HS-5 (cell line): ENCODE data around the gene ARHGAP31.
"Not testable (repeated sequence)": the region's sequence is repeated elsewhere in the genome, so short reads cannot be mapped to it uniquely, and the experiment has no call there.

Experiments
- DNase-seq: peaks from one replicate; pipeline ENCODE4 v3.0.0-alpha.2; 2012; ENCODE audit warnings: low read depth

The ARHGAP31 gene

GRCh38 chr3:119295816-119296726 lies 1.9 kb downstream of the ARHGAP31 start:
- no peak for DNase-seq

GRCh38 chr3:119296727-119297122 lies 2.5 kb downstream of the ARHGAP31 start:
- DNase-seq, result no peak

- DNase-seq, result no peak
Measured at GRCh38 chr3:119297169-119297568, 3.0 kb downstream of the ARHGAP31 start.

DNA sequence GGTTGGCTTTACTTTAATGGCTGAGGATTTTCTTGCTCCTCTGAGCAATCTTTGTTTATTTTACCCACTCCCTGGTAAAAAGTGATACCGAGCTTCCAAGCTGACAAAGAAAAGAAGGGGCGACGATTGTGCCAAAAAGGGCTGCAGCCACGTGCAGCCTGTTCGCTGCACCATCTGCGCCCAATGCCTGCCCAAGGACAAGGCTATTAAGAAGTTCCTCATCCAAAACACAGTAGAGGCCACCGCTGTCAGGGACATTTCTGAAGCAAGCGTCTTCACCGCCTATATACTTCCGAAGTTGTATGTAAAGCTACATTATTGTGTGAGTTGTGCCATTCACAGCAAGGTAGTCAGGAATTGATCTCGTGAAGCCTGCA lies 4.4 kb downstream of the ARHGAP31 start:
- no peak for DNase-seq

DNA sequence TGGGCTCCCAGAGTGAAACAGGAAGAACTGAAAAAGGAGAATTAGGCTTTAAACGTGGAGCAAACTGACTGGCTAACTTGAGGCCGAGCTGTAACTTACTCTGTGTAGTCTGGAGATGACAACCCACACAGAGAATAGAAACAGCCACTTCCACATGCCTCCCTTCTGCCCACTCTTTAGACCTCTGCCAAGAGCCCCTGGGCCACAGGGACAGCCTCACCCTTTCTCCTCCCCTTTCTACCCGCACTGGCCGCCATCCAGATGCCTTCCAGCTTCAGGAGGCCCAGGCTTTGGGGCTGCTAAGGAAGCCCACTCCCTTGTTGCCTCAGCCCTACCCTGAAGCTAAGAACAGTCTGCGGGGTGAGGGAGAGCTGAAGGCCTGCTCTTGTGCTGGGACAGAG lies 6.8 kb downstream of the ARHGAP31 start:
- no peak for DNase-seq

DNA sequence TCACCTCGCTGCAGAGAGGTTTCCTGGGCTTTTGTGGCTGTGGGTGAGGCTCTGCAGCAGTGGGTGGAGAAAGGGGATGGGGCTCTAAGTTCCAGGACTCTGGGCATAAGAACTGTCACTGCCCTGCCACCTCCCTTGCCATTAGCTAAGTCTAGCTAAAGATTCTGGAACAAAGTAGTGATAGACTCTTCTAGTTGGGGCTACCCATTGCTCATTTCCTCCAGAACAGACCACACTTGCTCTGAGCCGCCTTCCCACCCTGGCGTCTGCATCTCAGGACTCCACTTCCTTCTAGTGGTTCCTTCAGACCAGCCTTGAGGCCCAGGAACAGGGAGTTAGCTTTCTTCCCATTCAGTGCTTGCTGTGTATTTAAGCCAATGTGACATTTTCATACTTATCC lies 7.5 kb downstream of the ARHGAP31 start:
- no peak for DNase-seq

DNA sequence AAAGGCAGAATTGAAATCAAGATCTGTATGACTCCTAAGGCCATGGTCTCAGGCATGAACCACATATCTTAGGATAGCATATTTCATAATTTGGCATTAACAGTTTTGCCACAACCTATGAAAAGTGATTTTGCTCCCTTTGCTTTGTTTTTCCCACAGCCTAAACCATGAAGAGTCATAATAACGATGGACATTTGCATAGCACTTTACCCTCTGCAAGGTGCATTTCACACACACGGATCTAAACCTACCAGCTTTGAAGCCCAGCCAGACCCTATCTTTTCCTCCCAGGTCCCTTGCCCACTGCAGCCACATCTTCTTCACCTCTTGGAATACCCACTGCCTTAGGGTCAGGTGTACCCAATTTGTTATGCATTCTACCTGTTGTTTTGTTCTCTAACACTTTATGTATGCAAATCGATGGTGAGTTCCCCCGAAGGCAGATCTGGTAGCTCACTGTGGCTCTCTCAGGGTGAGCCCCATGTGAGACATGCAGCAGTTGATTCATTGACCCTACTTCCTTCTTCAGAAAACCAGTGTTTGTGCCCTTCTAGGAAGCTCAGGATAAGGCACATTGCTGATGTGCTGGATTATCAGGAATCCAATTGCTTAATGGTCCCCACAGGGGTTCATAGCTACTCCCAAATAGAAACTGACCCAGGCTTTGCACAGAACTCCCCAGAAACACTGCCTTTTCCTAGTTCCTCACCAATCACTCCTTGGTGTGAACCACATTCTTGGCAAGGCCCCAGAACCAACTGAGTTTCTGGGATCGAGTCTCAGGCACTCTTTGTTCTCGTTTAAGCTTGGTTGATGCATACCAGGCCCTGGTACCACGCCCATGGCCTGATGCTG lies 8.7 kb downstream of the ARHGAP31 start:
- DNase-seq, result no peak

GRCh38 chr3:119304201-119304713 lies 10.1 kb downstream of the ARHGAP31 start:
- no peak for DNase-seq

DNA sequence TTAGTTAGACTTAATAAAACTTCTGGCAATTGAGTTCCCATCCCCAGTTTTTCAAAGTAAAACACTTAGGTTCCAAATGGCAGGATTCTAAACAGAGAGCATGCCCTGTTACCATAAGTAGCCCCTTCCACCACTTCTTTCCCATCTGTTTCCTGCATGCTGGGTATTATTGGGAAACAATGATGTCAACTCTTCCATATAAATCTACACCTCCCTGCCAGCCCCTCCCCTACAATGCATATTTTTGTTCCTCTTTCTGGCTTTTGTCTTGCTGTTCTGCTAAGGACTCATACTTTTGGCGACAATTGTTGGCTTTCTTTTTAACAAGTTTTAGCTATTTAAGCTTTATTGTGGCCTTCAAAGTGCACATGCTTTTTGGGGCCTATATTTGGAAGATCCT lies 11.1 kb downstream of the ARHGAP31 start:
- no peak for DNase-seq

DNA sequence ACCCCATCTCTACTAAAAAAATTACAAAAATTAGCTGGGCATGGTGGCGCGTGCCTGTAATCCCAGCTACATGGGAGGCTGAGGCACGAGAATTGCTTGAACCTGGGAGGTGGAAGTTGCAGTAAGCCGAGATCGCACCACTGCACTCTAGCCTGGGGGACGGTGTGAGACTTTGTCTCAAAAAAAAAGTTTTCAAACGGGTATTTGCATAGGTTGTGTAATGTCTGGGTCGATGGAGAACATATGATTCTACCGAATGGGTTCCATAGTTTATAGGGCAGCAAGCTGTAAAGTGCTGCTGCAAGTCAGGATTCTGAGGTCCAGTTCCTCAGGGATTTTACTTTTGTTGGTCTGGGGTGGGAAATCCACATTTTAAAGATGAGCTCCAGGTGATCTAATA lies 12.2 kb downstream of the ARHGAP31 start:
- DNase-seq, result not testable (repeated sequence)

DNA sequence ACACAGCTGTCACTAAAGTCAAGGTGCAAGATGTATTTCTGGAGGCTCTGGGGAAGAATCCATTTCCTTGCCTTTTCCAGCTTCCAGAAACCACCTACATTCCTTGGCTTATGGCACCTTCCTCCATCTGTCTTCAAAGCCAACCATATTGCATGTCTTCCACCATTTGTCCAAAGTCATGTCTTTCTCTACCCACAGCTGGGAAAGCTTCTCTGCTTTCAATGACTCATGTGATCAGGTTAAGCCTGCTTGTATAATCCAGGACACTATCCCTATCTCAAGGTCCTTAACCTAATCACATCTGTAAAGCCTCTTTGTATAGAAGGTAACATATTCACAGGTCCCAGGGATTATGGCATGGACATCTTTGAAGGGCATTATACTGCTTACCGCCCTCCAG lies 14.2 kb downstream of the ARHGAP31 start:
- no peak for DNase-seq

- no peak for DNase-seq
Measured at GRCh38 chr3:119309591-119309990, 15.4 kb downstream of the ARHGAP31 start.

DNA sequence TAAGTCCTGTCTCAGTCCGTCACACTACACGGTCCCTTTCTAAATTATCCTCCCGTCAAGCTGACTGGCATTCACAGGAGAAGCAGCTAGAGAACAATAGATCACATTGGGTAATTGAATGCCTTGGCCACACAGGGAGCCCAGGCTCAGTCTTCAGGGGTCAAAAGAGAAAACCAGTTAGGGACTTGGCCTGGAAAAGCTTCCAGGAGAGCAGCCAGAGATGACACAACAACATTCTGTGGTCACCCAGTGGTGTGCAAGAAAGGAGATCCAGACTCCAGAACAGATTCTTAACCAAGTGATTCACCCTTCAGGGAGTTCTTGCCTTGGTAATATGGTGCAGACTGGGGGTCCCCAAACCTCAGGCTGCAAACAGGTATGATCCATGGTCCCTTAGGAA lies 15.9 kb downstream of the ARHGAP31 start:
- peak; percentile 93 for DNase-seq

- peak; percentile 92 for DNase-seq
Measured at GRCh38 chr3:119311081-119311925, 17.1 kb downstream of the ARHGAP31 start.

DNA sequence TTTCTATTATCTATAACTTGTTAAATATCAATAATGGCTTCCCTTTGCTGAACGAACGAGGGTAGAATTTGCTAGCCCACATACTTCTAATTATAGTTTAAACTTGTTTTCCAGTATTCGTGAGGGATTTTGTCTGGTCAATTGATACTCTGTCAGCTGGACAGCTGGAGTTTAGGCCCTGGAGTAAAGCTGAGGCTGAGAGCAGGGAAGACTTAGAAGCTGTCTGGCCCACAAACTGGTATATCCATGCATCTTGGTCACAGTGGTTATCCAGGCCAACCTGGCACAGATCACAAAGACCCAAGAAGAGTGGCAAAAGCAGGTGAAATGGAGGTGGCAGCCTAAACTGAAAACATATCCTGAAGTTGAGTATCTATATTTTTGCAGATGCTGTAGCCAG lies 19.3 kb downstream of the ARHGAP31 start:
- DNase-seq, result no peak

DNA sequence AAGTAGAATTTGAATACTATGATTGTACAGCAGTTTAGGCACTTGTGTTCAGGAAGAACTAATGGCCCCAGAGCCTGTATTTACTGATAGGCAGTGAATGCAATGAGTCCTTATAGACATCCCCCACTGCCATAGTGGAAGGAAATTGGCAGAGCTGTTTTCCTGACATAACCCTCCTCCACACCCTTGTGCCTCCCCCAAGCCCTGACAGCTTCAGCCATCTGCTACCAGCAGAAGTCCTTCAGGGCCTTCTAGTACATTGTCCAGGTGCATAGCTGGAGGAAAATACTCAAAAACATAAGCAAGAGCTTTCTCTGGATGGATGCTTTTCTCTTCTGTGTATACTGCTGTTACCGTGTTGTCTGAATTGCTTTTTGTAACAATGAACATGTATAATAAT lies 20.6 kb downstream of the ARHGAP31 start:
- no peak for DNase-seq

DNA sequence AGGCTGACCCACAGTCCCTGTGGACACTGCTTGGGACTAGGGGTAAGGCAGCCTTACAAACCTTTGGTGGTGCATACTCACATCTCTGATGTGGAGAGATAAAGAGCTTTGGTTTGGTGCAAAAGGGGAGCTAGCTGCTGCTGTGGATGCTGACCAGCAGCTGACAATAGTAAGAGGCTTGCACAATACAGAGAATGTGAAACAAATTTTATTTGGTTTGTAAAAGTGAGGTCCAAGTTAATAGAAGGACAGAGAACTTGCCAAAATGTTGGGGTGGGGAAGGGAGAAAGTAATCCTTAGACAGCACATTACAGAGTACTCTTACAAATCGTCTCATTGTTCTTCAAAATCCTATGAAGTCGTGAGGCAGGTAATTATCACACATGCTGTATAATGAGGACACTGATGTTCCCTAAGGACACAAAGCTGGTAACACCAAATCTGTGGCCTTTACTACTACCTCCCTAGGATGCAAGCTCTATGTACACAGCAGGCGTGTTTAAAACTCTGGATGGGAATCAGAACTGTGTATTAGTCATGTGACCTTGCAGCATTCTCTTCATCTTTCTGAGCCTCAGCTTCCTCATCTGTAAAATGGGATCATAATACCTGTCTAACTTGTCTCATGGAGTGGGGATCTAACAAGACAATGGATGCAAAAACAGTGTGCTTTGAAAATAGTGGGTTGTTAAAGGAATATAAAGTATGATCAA lies 21.6 kb downstream of the ARHGAP31 start:
- DNase-seq, result no peak

DNA sequence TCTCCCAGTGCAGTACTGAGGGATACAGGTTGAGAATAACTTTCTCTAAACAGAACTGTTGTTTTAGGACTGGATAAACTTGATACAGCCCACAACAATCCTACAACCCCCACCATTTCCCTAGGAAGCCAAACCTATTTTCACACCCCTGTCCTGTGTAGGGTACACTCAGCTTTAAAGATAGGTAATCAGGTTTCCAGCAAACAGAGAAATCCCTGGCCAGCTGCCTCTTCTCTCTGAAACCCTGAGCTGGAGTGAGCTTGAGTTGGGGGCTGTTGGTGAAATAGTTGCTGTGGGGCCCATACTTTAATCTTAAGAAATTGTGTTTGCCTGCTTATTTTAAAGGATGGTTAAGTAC lies 22.1 kb downstream of the ARHGAP31 start:
- no peak for DNase-seq

GRCh38 chr3:119318876-119319275 lies 24.7 kb downstream of the ARHGAP31 start:
- DNase-seq, result no peak

GRCh38 chr3:119319311-119319710 lies 25.1 kb downstream of the ARHGAP31 start:
- no peak for DNase-seq

- DNase-seq, result not testable (repeated sequence)
Measured at GRCh38 chr3:119320785-119321184, 26.6 kb downstream of the ARHGAP31 start.
